Natural killer cell (primary cell): ENCODE results near the gene DCAF8. TPM values are rescaled to one million over a fixed set of nuclear protein-coding genes. Genes with fewer than 3 reads are reported as not detected.

Source experiments
- ATAC-seq, 3 donors: fragments of 150-1000 bp in 2 of 3; fragments of 200-7000 bp in 1 of 3; cut with Tn5 transposase; 1 replicate in 1 of 3; 2 replicates in 2 of 3; pipeline ENCODE4 v1.10.0; 2021; ENCODE audit warnings: mild to moderate bottlenecking in 2 of 3, moderate library complexity in 2 of 3
- DNase-seq, 2 donors: peaks; one replicate each; pipeline versions ENCODE4 v3.0.0 to v3.0.0-alpha.2; 2013 to 2021; ENCODE audit warnings: mixed read lengths in 1 of 2
- H3K27ac ChIP-seq: one replicate; pipeline ENCODE4 v1.5.1; 2013; ENCODE audit warnings: mild to moderate bottlenecking, low read length
- H3K27me3 ChIP-seq: one replicate; pipeline ENCODE4 v1.6.1; 2013; ENCODE audit warnings: low read length; ENCODE audit not compliant: control insufficient read depth, insufficient read depth
- H3K36me3 ChIP-seq: one replicate; pipeline ENCODE4 v1.6.1; 2013; ENCODE audit warnings: low read length; ENCODE audit not compliant: control insufficient read depth, insufficient read depth
- H3K4me1 ChIP-seq: one replicate; pipeline ENCODE4 v1.6.1; 2013; ENCODE audit warnings: low read length; ENCODE audit not compliant: control insufficient read depth, insufficient read depth
- H3K4me3 ChIP-seq: one replicate; pipeline ENCODE4 v1.5.1; 2013; ENCODE audit warnings: low read length
- H3K9me3 ChIP-seq: one replicate; pipeline ENCODE4 v1.6.1; 2013; ENCODE audit warnings: low read length; ENCODE audit not compliant: control insufficient read depth, insufficient read depth
- H3K27ac Mint-ChIP-seq, 2 donors: one replicate each; pipeline ENCODE4 v1.8.0; 2022; ENCODE audit warnings: mild to moderate bottlenecking in 2 of 2, mixed read lengths in 2 of 2, moderate library complexity in 1 of 2
- H3K27me3 Mint-ChIP-seq, 2 donors: one replicate each; pipeline ENCODE4 v1.8.0; 2022; ENCODE audit warnings: low read depth in 2 of 2, mixed read lengths in 2 of 2
- H3K36me3 Mint-ChIP-seq: one replicate; pipeline ENCODE4 v1.8.0; 2022; ENCODE audit warnings: mixed read lengths
- H3K4me1 Mint-ChIP-seq, 2 donors: one replicate each; pipeline ENCODE4 v1.8.0; 2022; ENCODE audit warnings: mixed read lengths in 2 of 2
- H3K4me3 Mint-ChIP-seq: one replicate; pipeline ENCODE4 v1.8.0; 2022; ENCODE audit warnings: mild to moderate bottlenecking, moderate library complexity, mixed read lengths
- H3K9me3 Mint-ChIP-seq, 2 donors: one replicate each; pipeline ENCODE4 v1.8.0; 2022; ENCODE audit warnings: mixed read lengths in 2 of 2
- WGBS: methylation state at CpG from one replicate; pipeline ENCODE4 v1.1.7; 2013; ENCODE audit warnings: missing lambda C conversion rate; ENCODE audit not compliant: insufficient coverage; 5-methylcytosine and 5-hydroxymethylcytosine counted together
- intact Hi-C: fragments of 100-400 bp; cut with micrococcal nuclease; formaldehyde crosslinking; loops from one replicate; pipeline ENCODE4 v1.14.2; 2022
- total RNA-seq, 4 donors: library from RNA; stranded (reverse); fragments of 120-200 nt in 1 of 4; gene quantifications; one replicate each; pipeline versions ENCODE4 v1.2.3 to v1.2.4, GENCODE V29; 2013 to 2022
- TF ChIP-seq, protein P1 (sequence below): fragments of 200-600 bp; IDR thresholded peaks from one replicate; pipeline ENCODE4 v1.8.0; 2022; ENCODE audit warnings: antibody characterized with exemption

The DCAF8 gene
- total RNA-seq, 3 donors from 2014 or later (not counting 1 experiment from before 2014, with no cell fraction given), result 189 to 201 (median 189) TPM

DNA sequence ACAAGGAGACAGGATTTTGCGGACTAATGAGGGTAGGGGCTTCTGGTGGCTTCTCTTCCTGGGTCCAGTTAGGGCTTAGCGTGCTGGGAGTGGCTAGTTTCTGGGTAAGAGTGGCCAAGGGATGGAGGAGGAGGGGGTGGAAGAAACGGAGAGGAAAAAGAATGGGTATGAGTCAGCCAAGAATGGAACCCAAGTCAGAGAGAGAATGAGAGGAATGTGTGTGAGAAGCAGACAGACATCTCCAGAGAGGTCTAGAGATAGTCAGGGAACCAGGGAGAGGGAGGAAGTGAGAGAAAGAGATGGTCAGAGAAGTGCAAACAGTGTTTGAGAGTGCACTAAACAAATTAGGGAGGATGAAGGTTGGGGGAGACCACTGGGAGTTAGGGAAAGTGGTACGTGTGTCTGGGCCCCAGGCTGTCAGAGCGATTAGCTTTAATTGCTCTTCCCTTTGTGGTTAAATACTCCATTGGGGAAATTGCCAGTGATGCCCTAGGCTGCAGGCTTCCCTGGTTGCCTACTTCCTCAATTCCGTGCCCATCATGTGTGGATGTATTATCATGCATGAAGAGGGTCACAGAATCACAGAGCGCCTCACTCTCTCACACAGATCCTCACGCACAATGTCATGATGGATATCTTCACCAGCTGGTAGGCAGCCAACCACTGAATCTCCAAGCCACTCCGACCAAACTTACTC lies 55.8 kb downstream of the DCAF8 start:
- peaks cover 22 to 39% of the 10 kb centered on the region in 2 donors for H3K4me1 Mint-ChIP-seq
- no peaks in the 10 kb centered on the region for H3K9me3 Mint-ChIP-seq
- no peak for DNase-seq
- no peaks in the 10 kb centered on the region for H3K27me3 Mint-ChIP-seq
- TF ChIP-seq, protein P1, sequence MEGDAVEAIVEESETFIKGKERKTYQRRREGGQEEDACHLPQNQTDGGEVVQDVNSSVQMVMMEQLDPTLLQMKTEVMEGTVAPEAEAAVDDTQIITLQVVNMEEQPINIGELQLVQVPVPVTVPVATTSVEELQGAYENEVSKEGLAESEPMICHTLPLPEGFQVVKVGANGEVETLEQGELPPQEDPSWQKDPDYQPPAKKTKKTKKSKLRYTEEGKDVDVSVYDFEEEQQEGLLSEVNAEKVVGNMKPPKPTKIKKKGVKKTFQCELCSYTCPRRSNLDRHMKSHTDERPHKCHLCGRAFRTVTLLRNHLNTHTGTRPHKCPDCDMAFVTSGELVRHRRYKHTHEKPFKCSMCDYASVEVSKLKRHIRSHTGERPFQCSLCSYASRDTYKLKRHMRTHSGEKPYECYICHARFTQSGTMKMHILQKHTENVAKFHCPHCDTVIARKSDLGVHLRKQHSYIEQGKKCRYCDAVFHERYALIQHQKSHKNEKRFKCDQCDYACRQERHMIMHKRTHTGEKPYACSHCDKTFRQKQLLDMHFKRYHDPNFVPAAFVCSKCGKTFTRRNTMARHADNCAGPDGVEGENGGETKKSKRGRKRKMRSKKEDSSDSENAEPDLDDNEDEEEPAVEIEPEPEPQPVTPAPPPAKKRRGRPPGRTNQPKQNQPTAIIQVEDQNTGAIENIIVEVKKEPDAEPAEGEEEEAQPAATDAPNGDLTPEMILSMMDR, result no peak
- Histone ChIP-seq H3K36me3 (peaks cover 13% of the 10 kb centered on the region), H3K27me3 (no peaks in the 10 kb centered on the region), H3K4me3 (peak overlapping the region; percentile 97), H3K27ac (peak overlapping the region; percentile 91), H3K4me1 (peaks cover 22% of the 10 kb centered on the region), H3K9me3 (no peaks in the 10 kb centered on the region)
- ATAC-seq, result no peak
- 73% methylated on average over 9 of the region's 9 CpGs for WGBS
- peak overlapping the region; percentile 68 for H3K4me3 Mint-ChIP-seq
- peak overlapping the region; percentile 72 to 90 for H3K27ac Mint-ChIP-seq
- H3K36me3 Mint-ChIP-seq, result no peaks in the 10 kb centered on the region
- intact Hi-C loops, result no loop called here

DNA sequence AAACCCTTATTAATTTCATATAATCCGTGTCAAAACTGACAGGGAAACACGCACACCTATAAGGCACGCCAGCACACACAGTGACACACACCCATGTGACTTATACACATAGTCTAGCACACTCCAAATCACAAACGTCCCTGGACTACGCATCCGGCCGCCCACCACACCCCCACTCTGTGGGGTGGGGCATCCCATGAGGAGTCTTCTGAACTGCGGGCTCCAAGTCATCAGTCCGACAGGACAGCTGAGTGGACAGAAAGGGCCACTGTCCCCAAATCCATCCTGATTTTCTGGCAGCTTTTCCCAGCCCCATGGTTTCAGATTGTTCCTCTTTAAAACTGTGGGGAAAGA lies 56.3 kb downstream of the DCAF8 start:
- intact Hi-C loops, result no loop called here

DNA sequence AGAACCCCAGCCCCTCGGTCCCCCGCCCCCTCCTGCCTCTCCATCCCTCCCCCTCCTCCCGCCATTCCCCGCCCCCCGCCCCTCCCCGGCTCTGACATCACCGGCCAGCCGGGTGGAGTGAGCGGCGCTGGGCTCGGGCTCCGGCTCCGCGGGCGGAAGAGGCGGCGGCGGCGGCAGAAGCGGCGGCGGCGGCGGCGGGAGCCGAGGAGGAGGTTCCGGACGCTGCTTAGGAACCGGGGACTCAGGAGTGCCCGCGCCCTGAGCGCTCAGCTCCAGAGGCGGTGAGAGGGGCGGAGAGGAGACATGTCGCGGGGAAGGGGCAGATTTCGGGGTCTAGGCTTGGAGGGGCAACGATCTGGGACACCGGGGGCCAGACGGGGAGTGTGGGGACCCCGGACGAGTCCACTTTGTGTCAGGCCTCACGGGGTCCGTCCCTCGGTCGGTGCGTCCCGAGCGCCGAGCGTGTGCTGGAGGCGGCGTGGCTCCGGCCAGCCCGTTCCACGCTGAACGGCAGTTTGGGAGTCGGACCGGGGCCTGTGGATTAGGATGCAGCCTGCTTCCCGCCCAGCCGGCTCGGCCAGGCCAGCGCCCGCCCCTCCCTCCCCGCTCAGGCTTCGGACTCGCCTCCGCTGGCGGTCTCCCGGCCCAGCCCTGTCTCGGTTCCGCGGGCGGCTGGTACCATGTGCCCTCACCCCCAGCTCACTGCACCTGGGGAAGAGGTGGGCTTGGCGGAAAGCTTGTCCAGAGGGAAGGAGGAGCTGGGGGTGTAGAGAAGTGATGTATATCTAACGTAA lies 56.9 kb downstream of the DCAF8 start, which contains the start of gene PEA15:
PEA15 (plus strand) TSS at position 143 of the 794 bp plus-strand sequence. CDS start 6,161 bp downstream, outside the sequence.
- peaks cover 7% of the 10 kb centered on the region for H3K36me3 ChIP-seq
- intact Hi-C loops, result no loop called here
- TF ChIP-seq, protein P1, result no peak
- WGBS, result under 1% methylated on average over 64 of the region's 76 CpGs
- H3K4me1 ChIP-seq, result peaks cover 22% of the 10 kb centered on the region
- H3K27ac ChIP-seq, result peak within 1 kb of the TSS; percentile 91
- H3K27me3 ChIP-seq, result no peaks in the 10 kb centered on the region
- peak within 1 kb of the TSS; percentile 97 for H3K4me3 ChIP-seq
- peak within 1 kb of the TSS; percentile 72 to 90 for H3K27ac Mint-ChIP-seq
- H3K27me3 Mint-ChIP-seq, result no peaks in the 10 kb centered on the region
- ATAC-seq (peak; percentile 83 to 87 (median 85)), DNase-seq (peak; percentile 70 to 75)
- H3K36me3 Mint-ChIP-seq, result no peaks in the 10 kb centered on the region
- H3K4me3 Mint-ChIP-seq, result peak within 1 kb of the TSS; percentile 91
- H3K9me3 Mint-ChIP-seq, result no peaks in the 10 kb centered on the region
- H3K4me1 Mint-ChIP-seq, result peaks cover 22 to 39% of the 10 kb centered on the region in 2 donors
- no peaks in the 10 kb centered on the region for H3K9me3 ChIP-seq

More for the DNA sequence above, 56.3 kb downstream of the DCAF8 start:
- peak; percentile 24 to 73 for DNase-seq
- Histone ChIP-seq H3K4me1 (peaks cover 22% of the 10 kb centered on the region), H3K9me3 (no peaks in the 10 kb centered on the region), H3K4me3 (peak overlapping the region; percentile 97), H3K27ac (peak overlapping the region; percentile 91), H3K27me3 (no peaks in the 10 kb centered on the region), H3K36me3 (peaks cover 10% of the 10 kb centered on the region)
- no peaks in the 10 kb centered on the region for H3K36me3 Mint-ChIP-seq
- H3K27ac Mint-ChIP-seq, result peak overlapping the region; percentile 72 to 90
- H3K9me3 Mint-ChIP-seq, result no peaks in the 10 kb centered on the region
- ATAC-seq, result peak; percentile 43 to 63 (median 62)
- H3K27me3 Mint-ChIP-seq, result no peaks in the 10 kb centered on the region
- TF ChIP-seq, protein P1, result no peak
- 33% methylated on average over 9 of the region's 9 CpGs for WGBS
- H3K4me1 Mint-ChIP-seq, result peaks cover 22 to 39% of the 10 kb centered on the region in 2 donors
- peak overlapping the region; percentile 91 for H3K4me3 Mint-ChIP-seq
